ENCODE results near the gene LTF. TPM values are rescaled to one million over a fixed set of nuclear protein-coding genes. Genes with fewer than 3 reads are reported as not detected.
A peak's percentile ranks its signal among the peaks of the same experiment; 100 is the strongest.

Gene LTF
- total and polyA plus RNA-seq, 9 of the 15 experiments (the other 6 are each of a cell fraction or from before 2014, with no cell fraction given), result 0.07 TPM; not detected in 8

- Histone ChIP-seq H3K79me2 (ENCODE audit: control insufficient read depth, insufficient read depth, low read length) (no peaks in the 10 kb centered on the region), H3K27me3 (ENCODE audit: control insufficient read depth in 2 of 2, insufficient read depth in 2 of 2, low read length in 2 of 2) (peaks cover 41 to 70% of the 10 kb centered on the region in 2 experiments), H4K20me1 (replicated peaks; ENCODE audit: control insufficient read depth, insufficient read depth, low read length) (no peaks in the 10 kb centered on the region), H3K9ac (ENCODE audit: insufficient read depth in 1 of 2, low read depth in 2 of 2, low read length in 2 of 2) (no peak overlapping the region), H3K27ac (ENCODE audit: extremely low read depth, low read depth, low read length) (no peak overlapping the region), H2AFZ (ENCODE audit: low read depth, low read length) (no peak overlapping the region), H3K4me3 (no peak overlapping the region), H3K9me3 (replicated peaks; ENCODE audit: control insufficient read depth, insufficient read depth, low read depth, low read length) (no peaks in the 10 kb centered on the region), H3K4me2 (ENCODE audit: insufficient read depth, low read length) (no peak overlapping the region), H3K4me1 (replicated peaks in 1 of 2; ENCODE audit: control insufficient read depth in 2 of 2, insufficient read depth in 2 of 2, low read length in 2 of 2) (peaks cover 0 to 3% of the 10 kb centered on the region in 2 experiments; a peak in 1 of 5 replicates), H3K9me1 (ENCODE audit: control insufficient read depth, insufficient read depth, low read length) (no peaks in the 10 kb centered on the region), H3K36me3 (ENCODE audit: control insufficient read depth, insufficient read depth, low read length) (no peaks in the 10 kb centered on the region)
- in situ Hi-C loops (cut with MboI) (no loop called here), intact Hi-C loops (cut with micrococcal nuclease) (no loop called here)
- ChIA-PET POLR2A (interaction anchor here (0.5 to 0.6 kb wide), 2 partner anchors 9 to 148 kb away, joined by 3 to 5 read pairs; no protein-coding TSS in a partner anchor), CTCF (ENCODE audit: low intra/inter-chr PET ratio) (no interaction called here)
- FAIRE-seq (no peak), DNase-seq (ENCODE audit: extremely low read depth in 1 of 4, low spot score in 3 of 4) (no peak), ATAC-seq (peak; percentile 26; the same call in 1 of the 3 replicates)
- BruUV-seq (replicated peaks), result no TSS peak
- no peak for TF ChIP-seq ZNF274 (IDR thresholded peaks at IDR 0.05; ENCODE audit: borderline replicate concordance, low read depth, low read length)
- no peak for TF ChIP-seq ZNF766 (CRISPR knock-in tag; conservative IDR thresholded peaks at IDR 0.05)
- TF ChIP-seq ZHX1 (conservative IDR thresholded peaks at IDR 0.05; ENCODE audit: low read length), result no peak
- no peak for TF ChIP-seq ZNF780A (CRISPR knock-in tag; IDR thresholded peaks at IDR 0.05)
- peak in 1 of 2 experiments; percentile 26; a peak in 2 of 4 replicates for TF ChIP-seq RAD21 (CRISPR knock-in tag; conservative IDR thresholded peaks at IDR 0.05 in 1 of 2, IDR thresholded peaks at IDR 0.05 in 1 of 2)
- no peak for TF ChIP-seq ZNF184 (CRISPR knock-in tag; IDR thresholded peaks at IDR 0.05)
- TF ChIP-seq ILF3 (IDR thresholded peaks at IDR 0.05; ENCODE audit: borderline replicate concordance), result no peak
- no peak for TF ChIP-seq ZBTB12 (CRISPR knock-in tag; IDR thresholded peaks at IDR 0.05)
- no peak for TF ChIP-seq ZNF507 (tag; conservative IDR thresholded peaks at IDR 0.05)
- TF ChIP-seq POLR3G (IDR thresholded peaks at IDR 0.05; ENCODE audit: extremely low read depth, insufficient read length, insufficient replicate concordance), result no peak
- no peak for TF ChIP-seq HOXB6 (CRISPR knock-in tag; IDR thresholded peaks at IDR 0.05; ENCODE audit: borderline replicate concordance)
- TF ChIP-seq ZNF644 (tag; IDR thresholded peaks at IDR 0.05; ENCODE audit: low read depth), result no peak
- TF ChIP-seq MEIS2 (IDR thresholded peaks at IDR 0.05; ENCODE audit: partially characterized antibody), result no peak
- peak; percentile 26; the same call in 1 of the 2 replicates for TF ChIP-seq DEAF1 (CRISPR knock-in tag; IDR thresholded peaks at IDR 0.05)
- no peak for TF ChIP-seq PML (IDR thresholded peaks at IDR 0.05; ENCODE audit: low read length)
- 0% methylated on average over 5 of the region's 5 CpGs for WGBS (ENCODE audit: insufficient coverage, low coverage, missing lambda C conversion rate)
These were observed 17.3 kb downstream of the LTF start for GRCh38 chr3:46447228-46447985.

All from K562 (cell line).